ENCODE data around the gene CADM4. TPM values are rescaled to one million over a fixed set of nuclear protein-coding genes. Genes with fewer than 3 reads are reported as not detected.
"Not testable (repeated sequence)": the region's sequence is repeated elsewhere in the genome, so short reads cannot be mapped to it uniquely, and the experiment has no call there.

CADM4 gene
- total RNA-seq, 1 experiment from 2014 or later: 9.9 TPM

- not testable (repeated sequence) for H3K27me3 ChIP-seq (ENCODE audit: control insufficient read depth, insufficient read depth, low read length); H3K4me3 ChIP-seq (ENCODE audit: insufficient read depth, low read depth, low read length); DNase-seq; H3K36me3 ChIP-seq (replicated peaks; ENCODE audit: control insufficient read depth, insufficient read depth, low read length)
Observed at GRCh38 chr19:43650276-43650675, 10.6 kb upstream of the CADM4 start.

- Histone ChIP-seq H3K4me3 (ENCODE audit: insufficient read depth, low read depth, low read length) (no peak overlapping the region), H3K36me3 (replicated peaks; ENCODE audit: control insufficient read depth, insufficient read depth, low read length) (no peaks in the 10 kb centered on the region; the same call in none of the 2 replicates), H3K27me3 (ENCODE audit: control insufficient read depth, insufficient read depth, low read length) (no peaks in the 10 kb centered on the region; the same call in 1 of the 2 replicates)
- no peak for DNase-seq
Observed at GRCh38 chr19:43649514-43649913, 9.9 kb upstream of the CADM4 start.

GRCh38 chr19:43648633-43649032 lies 9.0 kb upstream of the CADM4 start:
- DNase-seq: no peak
- no peaks in the 10 kb centered on the region; the same call in 1 of the 2 replicates for H3K27me3 ChIP-seq (ENCODE audit: control insufficient read depth, insufficient read depth, low read length)
- no peak overlapping the region for H3K4me3 ChIP-seq (ENCODE audit: insufficient read depth, low read depth, low read length)
- H3K36me3 ChIP-seq (replicated peaks; ENCODE audit: control insufficient read depth, insufficient read depth, low read length): no peaks in the 10 kb centered on the region

GRCh38 chr19:43644181-43644580 lies 4.5 kb upstream of the CADM4 start:
- Histone ChIP-seq H3K4me3 (ENCODE audit: insufficient read depth, low read depth, low read length) (no peak overlapping the region), H3K36me3 (replicated peaks; ENCODE audit: control insufficient read depth, insufficient read depth, low read length) (no peaks in the 10 kb centered on the region), H3K27me3 (ENCODE audit: control insufficient read depth, insufficient read depth, low read length) (peaks cover 16% of the 10 kb centered on the region)
- DNase-seq: no peak

GRCh38 chr19:43643326-43643725 lies 3.7 kb upstream of the CADM4 start:
- Histone ChIP-seq H3K36me3 (replicated peaks; ENCODE audit: control insufficient read depth, insufficient read depth, low read length) (no peaks in the 10 kb centered on the region), H3K4me3 (ENCODE audit: insufficient read depth, low read depth, low read length) (no peak overlapping the region), H3K27me3 (ENCODE audit: control insufficient read depth, insufficient read depth, low read length) (peaks cover 25% of the 10 kb centered on the region)
- no peak for DNase-seq

- Histone ChIP-seq H3K36me3 (replicated peaks; ENCODE audit: control insufficient read depth, insufficient read depth, low read length) (no peaks in the 10 kb centered on the region), H3K27me3 (ENCODE audit: control insufficient read depth, insufficient read depth, low read length) (peaks cover 33% of the 10 kb centered on the region), H3K4me3 (ENCODE audit: insufficient read depth, low read depth, low read length) (no peak overlapping the region)
- DNase-seq: no peak
Observed at GRCh38 chr19:43642531-43642930, 2.9 kb upstream of the CADM4 start.

- no peaks in the 10 kb centered on the region for H3K36me3 ChIP-seq (replicated peaks; ENCODE audit: control insufficient read depth, insufficient read depth, low read length)
- peak; percentile 10 for DNase-seq
- H3K4me3 ChIP-seq (ENCODE audit: insufficient read depth, low read depth, low read length): no peak overlapping the region
- H3K27me3 ChIP-seq (ENCODE audit: control insufficient read depth, insufficient read depth, low read length): peaks cover 43% of the 10 kb centered on the region
Observed at GRCh38 chr19:43641333-43641732, 1.7 kb upstream of the CADM4 start.

GRCh38 chr19:43640424-43640757 lies 741 bp upstream of the CADM4 start:
- no peaks in the 10 kb centered on the region for H3K36me3 ChIP-seq (replicated peaks; ENCODE audit: control insufficient read depth, insufficient read depth, low read length)
- H3K27me3 ChIP-seq (ENCODE audit: control insufficient read depth, insufficient read depth, low read length): peaks cover 44% of the 10 kb centered on the region
- H3K4me3 ChIP-seq (ENCODE audit: insufficient read depth, low read depth, low read length): peak overlapping the region; percentile 79
- no peak for DNase-seq

GRCh38 chr19:43638995-43639518 lies 593 bp downstream of the CADM4 start:
- no peak for DNase-seq
- H3K4me3 ChIP-seq (ENCODE audit: insufficient read depth, low read depth, low read length): peak overlapping the region; percentile 53
- H3K27me3 ChIP-seq (ENCODE audit: control insufficient read depth, insufficient read depth, low read length): peaks cover 47% of the 10 kb centered on the region
- H3K36me3 ChIP-seq (replicated peaks; ENCODE audit: control insufficient read depth, insufficient read depth, low read length): no peaks in the 10 kb centered on the region

- Histone ChIP-seq H3K4me3 (ENCODE audit: insufficient read depth, low read depth, low read length) (peak overlapping the region; percentile 53; the same call in 1 of the 2 replicates), H3K27me3 (ENCODE audit: control insufficient read depth, insufficient read depth, low read length) (peaks cover 47% of the 10 kb centered on the region), H3K36me3 (replicated peaks; ENCODE audit: control insufficient read depth, insufficient read depth, low read length) (no peaks in the 10 kb centered on the region)
- peak; percentile 26 for DNase-seq
Observed at GRCh38 chr19:43638214-43638994, 1.2 kb downstream of the CADM4 start.

- DNase-seq: peak; percentile 69
- Histone ChIP-seq H3K27me3 (ENCODE audit: control insufficient read depth, insufficient read depth, low read length) (peaks cover 44% of the 10 kb centered on the region), H3K36me3 (replicated peaks; ENCODE audit: control insufficient read depth, insufficient read depth, low read length) (no peaks in the 10 kb centered on the region), H3K4me3 (ENCODE audit: insufficient read depth, low read depth, low read length) (no peak overlapping the region)
Observed at GRCh38 chr19:43636121-43636683, 3.4 kb downstream of the CADM4 start.

GRCh38 chr19:43635561-43635940 lies 4.1 kb downstream of the CADM4 start:
- peaks cover 41% of the 10 kb centered on the region for H3K27me3 ChIP-seq (ENCODE audit: control insufficient read depth, insufficient read depth, low read length)
- not testable (repeated sequence) for DNase-seq; H3K36me3 ChIP-seq (replicated peaks; ENCODE audit: control insufficient read depth, insufficient read depth, low read length)
- peak overlapping the region; percentile 53 for H3K4me3 ChIP-seq (ENCODE audit: insufficient read depth, low read depth, low read length)

- Histone ChIP-seq H3K4me3 (ENCODE audit: insufficient read depth, low read depth, low read length) (peak overlapping the region; percentile 53), H3K36me3 (replicated peaks; ENCODE audit: control insufficient read depth, insufficient read depth, low read length) (no peaks in the 10 kb centered on the region), H3K27me3 (ENCODE audit: control insufficient read depth, insufficient read depth, low read length) (peaks cover 35% of the 10 kb centered on the region)
- peak; percentile 69 for DNase-seq
Observed at GRCh38 chr19:43634872-43635560, 4.6 kb downstream of the CADM4 start.

GRCh38 chr19:43634506-43634871 lies 5.2 kb downstream of the CADM4 start:
- H3K36me3 ChIP-seq (replicated peaks; ENCODE audit: control insufficient read depth, insufficient read depth, low read length): no peaks in the 10 kb centered on the region
- DNase-seq: peak; percentile 69
- H3K4me3 ChIP-seq (ENCODE audit: insufficient read depth, low read depth, low read length): peak overlapping the region; percentile 53
- H3K27me3 ChIP-seq (ENCODE audit: control insufficient read depth, insufficient read depth, low read length): peaks cover 33% of the 10 kb centered on the region

GRCh38 chr19:43634068-43634467 lies 5.6 kb downstream of the CADM4 start:
- no peak for DNase-seq
- H3K36me3 ChIP-seq (replicated peaks; ENCODE audit: control insufficient read depth, insufficient read depth, low read length): no peaks in the 10 kb centered on the region
- H3K4me3 ChIP-seq (ENCODE audit: insufficient read depth, low read depth, low read length): no peak overlapping the region
- H3K27me3 ChIP-seq (ENCODE audit: control insufficient read depth, insufficient read depth, low read length): peaks cover 30% of the 10 kb centered on the region

All from H7 (cell line).